Esophagus muscularis mucosa (tissue), 4 donors: ENCODE measurements around the gene SV2C. TPM values are rescaled to one million over a fixed set of nuclear protein-coding genes. Genes with fewer than 3 reads are reported as not detected.

Experiments
- DNase-seq: peaks from one replicate; pipeline ENCODE4 v3.0.0-alpha.2; 2017; ENCODE audit errors: extremely low spot score
- H3K27ac ChIP-seq, 4 donors: fragments of 200-600 bp; sonication (generic); replicated peaks in 1 of 4; 1 replicate in 3 of 4; 2 replicates in 1 of 4; pipeline ENCODE4 v1.5.1; 2016 to 2019; ENCODE audit warnings: mild to moderate bottlenecking in 1 of 4
- H3K27me3 ChIP-seq, 4 donors: fragments of 200-600 bp; sonication (generic); one replicate each; pipeline versions ENCODE4 v1.5.1 to v1.6.0; 2016 to 2019
- H3K36me3 ChIP-seq, 4 donors: fragments of 200-600 bp; sonication (generic); one replicate each; pipeline ENCODE4 v1.5.1; 2016 to 2019
- H3K4me1 ChIP-seq, 4 donors: fragments of 200-600 bp; sonication (generic); one replicate each; pipeline ENCODE4 v1.5.1; 2016 to 2019
- H3K4me3 ChIP-seq, 4 donors: fragments of 200-600 bp; sonication (generic); 1 replicate in 2 of 4; 2 replicates in 2 of 4; pipeline ENCODE4 v1.5.1; 2016 to 2019; ENCODE audit warnings: mild to moderate bottlenecking in 4 of 4, moderate library complexity in 1 of 4
- H3K9me3 ChIP-seq, 4 donors: fragments of 200-600 bp; sonication (generic); 1 replicate in 3 of 4; 2 replicates in 1 of 4; pipeline ENCODE4 v1.5.1; 2016 to 2019
- CTCF ChIP-seq, 3 experiments: fragments of 200-600 bp in 2 of 3; fragments of 450-650 bp in 1 of 3; sonication (generic) in 2 of 3; IDR thresholded peaks; one replicate each; pipeline ENCODE4 v1.5.1; 2017 to 2019; ENCODE audit warnings: antibody characterized with exemption in 3 of 3, mild to moderate bottlenecking in 2 of 3, moderate library complexity in 1 of 3
- EP300 ChIP-seq: sonication (generic); formaldehyde crosslinking; IDR thresholded peaks from one replicate; pipeline ENCODE4 v1.6.1; 2017; ENCODE audit warnings: antibody characterized with exemption
- POLR2A ChIP-seq: fragments of 450-650 bp; IDR thresholded peaks from one replicate; pipeline ENCODE4 v1.6.1; 2017; ENCODE audit warnings: antibody characterized with exemption, moderate library complexity, mild to moderate bottlenecking, low read depth
- POLR2AphosphoS5 ChIP-seq, 2 donors: sonication (generic); formaldehyde crosslinking; IDR thresholded peaks; one replicate each; pipeline ENCODE4 v1.6.1; 2017; ENCODE audit warnings: antibody characterized with exemption in 2 of 2
- WGBS: methylation state at CpG from one replicate; pipeline ENCODE4 v1.1.5; 2018; 5-methylcytosine and 5-hydroxymethylcytosine counted together
- intact Hi-C: fragments of 100-400 bp; cut with DNase I; formaldehyde crosslinking; loops from one replicate; pipeline ENCODE4 v1.15.1; 2023
- total RNA-seq, 4 donors: library from RNA; depleted of rRNA; stranded (reverse); fragments of >200 nt; gene quantifications; one replicate each; pipeline versions ENCODE4 v1.1.0 to v1.2.1, GENCODE V29; 2016

Gene SV2C
- total RNA-seq, 4 donors from 2014 or later: 0.23 to 0.99 (median 0.47) TPM

- TF ChIP-seq POLR2AphosphoS5 (IDR thresholded peaks at IDR 0.05) (no peak), POLR2A (no peak), CTCF (IDR thresholded peaks at IDR 0.05) (no peak), EP300 (no peak)
- Histone ChIP-seq H3K4me3 (no peak overlapping the region), H3K27me3 (no peaks in the 10 kb centered on the region), H3K36me3 (no peaks in the 10 kb centered on the region), H3K9me3 (no peaks in the 10 kb centered on the region), H3K27ac (no peak overlapping the region), H3K4me1 (no peaks in the 10 kb centered on the region)
- intact Hi-C loops: no loop called here
- DNase-seq: peak; percentile 24
Measured at GRCh38 chr5:76177978-76178377, 94.8 kb downstream of the SV2C start.

GRCh38 chr5:76178913-76179312, 95.7 kb downstream of the SV2C start:
- no peaks in the 10 kb centered on the region for H3K36me3 ChIP-seq
- H3K4me3 ChIP-seq: no peak overlapping the region
- no peak for DNase-seq
- H3K27me3 ChIP-seq: no peaks in the 10 kb centered on the region
- 63% methylated on average over 5 of the region's 5 CpGs for WGBS
- intact Hi-C loops: no loop called here
- no peaks in the 10 kb centered on the region for H3K9me3 ChIP-seq
- H3K4me1 ChIP-seq: no peaks in the 10 kb centered on the region
- TF ChIP-seq POLR2A (no peak), EP300 (no peak), POLR2AphosphoS5 (IDR thresholded peaks at IDR 0.05) (no peak), CTCF (IDR thresholded peaks at IDR 0.05) (no peak)
- no peak overlapping the region for H3K27ac ChIP-seq

GRCh38 chr5:76180814-76181805, 97.9 kb downstream of the SV2C start:
- WGBS: 84% methylated on average over 8 of the region's 8 CpGs
- no peak for TF ChIP-seq EP300
- no peak for TF ChIP-seq CTCF (IDR thresholded peaks at IDR 0.05)
- no peak for TF ChIP-seq POLR2AphosphoS5 (IDR thresholded peaks at IDR 0.05)
- TF ChIP-seq POLR2A: no peak
- Histone ChIP-seq H3K36me3 (no peaks in the 10 kb centered on the region), H3K27ac (no peak overlapping the region), H3K4me1 (no peaks in the 10 kb centered on the region), H3K27me3 (no peaks in the 10 kb centered on the region), H3K9me3 (no peaks in the 10 kb centered on the region), H3K4me3 (no peak overlapping the region)
- intact Hi-C loops: no loop called here
- peak; percentile 62 for DNase-seq

- Histone ChIP-seq H3K36me3 (no peaks in the 10 kb centered on the region), H3K9me3 (no peaks in the 10 kb centered on the region), H3K27me3 (no peaks in the 10 kb centered on the region), H3K27ac (no peak overlapping the region), H3K4me3 (no peak overlapping the region), H3K4me1 (no peaks in the 10 kb centered on the region)
- TF ChIP-seq POLR2AphosphoS5 (IDR thresholded peaks at IDR 0.05) (no peak), CTCF (IDR thresholded peaks at IDR 0.05) (no peak), POLR2A (no peak), EP300 (no peak)
- DNase-seq: no peak
- intact Hi-C loops: no loop called here
Measured at GRCh38 chr5:76187386-76187785, 104.2 kb downstream of the SV2C start.
